ENCODE data around the gene STPG1. TPM values are rescaled to one million over a fixed set of nuclear protein-coding genes. Genes with fewer than 3 reads are reported as not detected.

STPG1 gene
- total and polyA plus RNA-seq, 9 of the 15 experiments (the other 6 are each of a cell fraction or from before 2014, with no cell fraction given), result 5.0 to 11.9 (median 8.3) TPM

- Histone ChIP-seq H2AFZ (ENCODE audit: low read depth, low read length) (no peak overlapping the region), H3K4me3 (no peak overlapping the region), H4K20me1 (replicated peaks; ENCODE audit: control insufficient read depth, insufficient read depth, low read length) (0 out of 2 replicates have a peak, but pooled peaks cover 5% of the 10 kb centered on the region), H3K9me3 (replicated peaks; ENCODE audit: control insufficient read depth, insufficient read depth, low read depth, low read length) (no peaks in the 10 kb centered on the region), H3K36me3 (ENCODE audit: control insufficient read depth, insufficient read depth, low read length) (no peaks in the 10 kb centered on the region), H3K79me2 (ENCODE audit: control insufficient read depth, insufficient read depth, low read length) (no peaks in the 10 kb centered on the region), H3K9ac (ENCODE audit: insufficient read depth in 1 of 2, low read depth in 2 of 2, low read length in 2 of 2) (no peak overlapping the region), H3K4me1 (replicated peaks in 1 of 2; ENCODE audit: control insufficient read depth in 2 of 2, insufficient read depth in 2 of 2, low read length in 2 of 2) (no peaks in the 10 kb centered on the region), H3K27me3 (ENCODE audit: control insufficient read depth in 2 of 2, insufficient read depth in 2 of 2, low read length in 2 of 2) (peaks cover 0 to 8% of the 10 kb centered on the region in 2 experiments; a peak in 2 of 5 replicates), H3K27ac (ENCODE audit: extremely low read depth, low read depth, low read length) (no peak overlapping the region), H3K9me1 (ENCODE audit: control insufficient read depth, insufficient read depth, low read length) (no peaks in the 10 kb centered on the region), H3K4me2 (ENCODE audit: insufficient read depth, low read length) (no peak overlapping the region)
- peak; percentile 96 for ATAC-seq
- CTCF ChIA-PET (ENCODE audit: low intra/inter-chr PET ratio), result interaction anchor here (0.6 to 7.3 kb wide), 13 partner anchors 136 to 842 kb away, joined by 3 to 222 read pairs (median 4); no protein-coding TSS in a partner anchor
- peak; percentile 89 for FAIRE-seq
- intact Hi-C loops (cut with micrococcal nuclease), result loop anchor here (1.0 to 2.0 kb wide), 2 partner anchors 189 to 244 kb away; no protein-coding TSS in a partner anchor
- POLR2A ChIA-PET, result interaction anchor here (0.6 to 2.1 kb wide), 8 partner anchors 8 to 588 kb away, joined by 3 to 7 read pairs (median 3); no protein-coding TSS in a partner anchor
- in situ Hi-C loops (cut with MboI), result loop anchor here (5.0 kb wide), 1 partner anchor 189 kb away; no protein-coding TSS in a partner anchor
- 15% methylated on average over 12 of the region's 12 CpGs for WGBS (ENCODE audit: insufficient coverage, low coverage, missing lambda C conversion rate)
- no TSS peak for BruUV-seq (replicated peaks)
- DNase-seq (ENCODE audit: extremely low read depth in 1 of 4, low spot score in 3 of 4), result peak; percentile 77 to 82 (median 80)
- TF ChIP-seq BRCA1 (IDR thresholded peaks at IDR 0.05), result no peak
- no peak for TF ChIP-seq BRCA1 (CRISPR knock-in tag; IDR thresholded peaks at IDR 0.05)
- TF ChIP-seq MAFG (tag; conservative IDR thresholded peaks at IDR 0.05), result no peak
- TF ChIP-seq REST (IDR thresholded peaks at IDR 0.05; ENCODE audit: borderline replicate concordance), result peak; percentile 89
- TF ChIP-seq REST (CRISPR knock-in tag; IDR thresholded peaks at IDR 0.05; ENCODE audit: low read depth), result no peak
- peak; percentile 94 to 97 (median 96) for TF ChIP-seq CTCF (IDR thresholded peaks at IDR 0.05 in 2 of 3, conservative IDR thresholded peaks at IDR 0.05 in 1 of 3; ENCODE audit: insufficient read depth in 2 of 3, low read depth in 1 of 3, low read length in 3 of 3)
Measured at GRCh38 chr1:24390924-24391782, 22.4 kb downstream of the STPG1 start.
